HepG2 (cell line): ENCODE data around the gene TSKU. TPM values are rescaled to one million over a fixed set of nuclear protein-coding genes. Genes with fewer than 3 reads are reported as not detected.

Experiments used
- FOXC1 ChIP-seq: sonication (generic); formaldehyde crosslinking; IDR thresholded peaks from 2 replicates; pipeline ENCODE4 v1.8.0; 2022; ENCODE audit warnings: mild to moderate bottlenecking, missing genetic modification reagents, borderline replicate concordance
- NONO ChIP-seq, 2 experiments: fragments of 450-650 bp in 1 of 2; sonication (generic) in 1 of 2; formaldehyde crosslinking in 1 of 2; IDR thresholded peaks in 1 of 2; conservative IDR thresholded peaks in 1 of 2; 2 replicates each; pipeline versions ENCODE4 v1.6.1 to v1.8.0; 2017 to 2022; ENCODE audit warnings: mild to moderate bottlenecking in 1 of 2, missing genetic modification reagents in 1 of 2, moderate library complexity in 1 of 2
- TBX2 ChIP-seq: sonication (generic); formaldehyde crosslinking; IDR thresholded peaks from 2 replicates; pipeline ENCODE4 v1.5.0; 2020; ENCODE audit warnings: missing genetic modification reagents, mild to moderate bottlenecking, borderline replicate concordance
- TSC22D2 ChIP-seq: sonication (generic); formaldehyde crosslinking; IDR thresholded peaks from 2 replicates; pipeline ENCODE4 v1.5.1; 2020; ENCODE audit warnings: missing genetic modification reagents, mild to moderate bottlenecking, borderline replicate concordance
- ZNF629 ChIP-seq: sonication (generic); formaldehyde crosslinking; conservative IDR thresholded peaks from 2 replicates; pipeline ENCODE4 v1.5.0; 2020; ENCODE audit warnings: missing genetic modification reagents
- ZNF646 ChIP-seq: sonication (generic); formaldehyde crosslinking; IDR thresholded peaks from 2 replicates; pipeline ENCODE4 v1.9.0; 2021; ENCODE audit warnings: mild to moderate bottlenecking, missing genetic modification reagents
- polyA plus RNA-seq, 8 experiments: library from polyadenylated mRNA; depleted of rRNA in 3 of 8; stranded (reverse) in 7 of 8; unstranded in 1 of 8; fragments of >200 nt; fragmentation: Illumina TruSeq in 4 of 8; extraction: Trizol in 4 of 8; gene quantifications; 2 replicates each; pipeline versions ENCODE4 v1.2.1 to v1.2.3, GENCODE V29; 2011 to 2016; ENCODE audit warnings: low read depth in 4 of 8, missing spikeins in 1 of 8, mixed read lengths in 1 of 8; ENCODE audit not compliant: insufficient read depth in 1 of 8
- total RNA-seq, 5 experiments: library from RNA; depleted of rRNA; stranded (reverse); fragments of >200 nt; fragmentation: Illumina TruSeq; extraction: Trizol; gene quantifications; 2 replicates each; pipeline ENCODE4 v1.2.3, GENCODE V29; 2016; ENCODE audit warnings: low read depth in 1 of 5

TSKU gene
- total and polyA plus RNA-seq, 2 of the 13 experiments (the other 11 are each of a cell fraction or from before 2014, with no cell fraction given), result 20.3 to 21.4 TPM

GRCh38 chr11:76795290-76795935, 12.3 kb downstream of the TSKU start (continued):
- TF ChIP-seq TBX2 (CRISPR knock-in tag) (no peak), ZNF646 (CRISPR knock-in tag) (no peak), FOXC1 (no peak), ZNF629 (CRISPR knock-in tag) (no peak), NONO (IDR thresholded peaks at IDR 0.05) (no peak), NONO (CRISPR knock-in tag; conservative IDR thresholded peaks at IDR 0.05) (no peak), TSC22D2 (CRISPR knock-in tag) (no peak)
- TF ChIP-seq, all 625 proteins: peak for 0
